MM.1S (cell line): Measurements from ENCODE around the gene DKK2.

Experiments used
- CTCF ChIP-seq: fragments of 300-600 bp; sonication (generic); IDR thresholded peaks from 2 replicates; pipeline ENCODE4 v1.5.1; 2016; ENCODE audit warnings: antibody characterized with exemption, low read length, mixed read lengths
- EZH2 ChIP-seq: fragments of 300-600 bp; sonication (generic); optimal IDR thresholded peaks from 2 replicates; pipeline ENCODE3; 2017; ENCODE audit warnings: low read depth, mild to moderate bottlenecking, antibody characterized with exemption, low read length, mixed read lengths
- EZH2phosphoT487 ChIP-seq: fragments of 300-600 bp; sonication (generic); IDR thresholded peaks from 2 replicates; pipeline ENCODE4 v1.6.1; 2018; ENCODE audit warnings: antibody characterized with exemption, low read length

DNA sequence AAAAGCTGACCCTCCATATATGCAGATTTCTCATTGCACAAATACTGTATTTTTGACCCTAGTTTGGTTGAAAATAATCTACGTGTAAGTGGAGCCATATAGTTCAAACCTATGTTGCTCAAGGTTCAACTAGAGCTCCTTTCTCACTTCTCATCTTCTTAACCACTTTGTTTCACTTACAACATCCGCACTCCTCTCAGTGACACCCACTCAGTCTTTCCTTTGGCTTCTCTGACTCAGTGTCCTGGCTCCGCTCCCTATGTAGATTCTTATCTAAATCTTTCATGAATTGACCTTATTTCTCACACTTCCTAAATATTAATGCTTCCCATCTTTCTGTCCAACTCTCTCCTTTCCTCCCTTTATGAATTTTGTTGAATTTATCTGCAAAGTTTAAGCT lies 32.9 kb upstream of the DKK2 start:
- TF ChIP-seq EZH2phosphoT487 (no peak), CTCF (no peak), EZH2 (no peak)
